SK-N-SH treated with all-trans-retinoic acid at 6 μM for 48 hours (cell line): ENCODE results near the gene CORO1C.

Source experiments
- ARNTL ChIP-seq: fragments of 450-650 bp; formaldehyde crosslinking; IDR thresholded peaks from 2 replicates; pipeline ENCODE4 v1.5.0; 2020; ENCODE audit warnings: low read depth, mild to moderate bottlenecking, moderate library complexity, borderline replicate concordance
- RARB ChIP-seq: fragments of 250-450 bp; sonication (Bioruptor Pico); IDR thresholded peaks from 2 replicates; pipeline ENCODE4 v1.8.0; 2021; ENCODE audit warnings: mild to moderate bottlenecking, moderate library complexity
- ZC3H10 ChIP-seq: fragments of 250-450 bp; sonication (Bioruptor Pico); IDR thresholded peaks from 2 replicates; pipeline ENCODE4 v1.5.1; 2021; ENCODE audit warnings: mild to moderate bottlenecking, moderate library complexity
- ZFP30 ChIP-seq: fragments of 450-650 bp; formaldehyde crosslinking; IDR thresholded peaks from 2 replicates; pipeline ENCODE4 v1.5.0; 2022; ENCODE audit warnings: mild to moderate bottlenecking, moderate library complexity

DNA sequence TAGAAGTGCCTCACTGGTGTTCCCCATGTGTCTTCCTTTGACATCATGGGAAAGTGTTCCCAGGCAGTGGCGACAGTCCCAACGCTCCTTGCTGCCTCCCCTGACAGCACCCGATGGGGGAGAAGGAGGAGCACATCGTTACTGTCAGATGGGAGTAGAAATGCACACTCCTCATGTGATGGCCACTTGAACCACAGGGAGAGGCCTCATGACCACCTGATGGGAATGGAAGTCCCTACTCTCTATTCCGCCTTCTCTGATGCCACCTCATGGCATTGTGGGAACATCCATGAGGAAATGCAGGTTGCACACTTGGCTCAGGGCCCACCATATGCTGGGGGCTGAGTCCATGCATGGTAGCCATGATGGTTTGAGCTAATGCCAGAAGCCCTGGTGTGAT lies 14.3 kb upstream of the CORO1C start:
- TF ChIP-seq RARB (CRISPR knock-in tag) (no peak), ARNTL (no peak), ZC3H10 (no peak), ZFP30 (CRISPR knock-in tag) (no peak)
